Body of pancreas (tissue), 4 donors: Measurements from ENCODE around the gene KRTAP4-5. TPM values are rescaled to one million over a fixed set of nuclear protein-coding genes. Genes with fewer than 3 reads are reported as not detected.
"Not testable (repeated sequence)": the region's sequence is repeated elsewhere in the genome, so short reads cannot be mapped to it uniquely, and the experiment has no call there.

Experiments used
- ATAC-seq: fragments of 150-250 bp; one replicate; pipeline ENCODE4 v1.9.1; 2016
- DNase-seq, 4 donors: peaks; one replicate each; pipeline ENCODE4 v3.0.0-alpha.2; 2019
- H3K27ac ChIP-seq, 4 donors: fragments of 200-600 bp; sonication (generic); 1 replicate in 3 of 4; 2 replicates in 1 of 4; pipeline versions ENCODE4 v1.5.1 to v1.6.1; 2016 to 2019; ENCODE audit warnings: mild to moderate bottlenecking in 1 of 4, mixed read lengths in 1 of 4, moderate library complexity in 1 of 4
- H3K27me3 ChIP-seq, 2 donors: fragments of 200-600 bp; sonication (generic); one replicate each; pipeline ENCODE4 v1.6.0; 2016; ENCODE audit warnings: mild to moderate bottlenecking in 1 of 2
- H3K36me3 ChIP-seq, 2 donors: fragments of 200-600 bp; sonication (generic); replicated peaks in 1 of 2; 2 replicates each; pipeline ENCODE4 v1.5.1; 2016; ENCODE audit warnings: low read depth in 2 of 2; ENCODE audit not compliant: insufficient read depth in 1 of 2
- H3K4me1 ChIP-seq: fragments of 200-600 bp; sonication (generic); one replicate; pipeline ENCODE4 v1.6.0; 2016
- H3K4me3 ChIP-seq, 2 donors: fragments of 200-600 bp; sonication (generic); 1 replicate in 1 of 2; 2 replicates in 1 of 2; pipeline ENCODE4 v1.5.1; 2016 to 2019
- H3K9me3 ChIP-seq, 3 donors: fragments of 200-600 bp; sonication (generic); 1 replicate in 2 of 3; 2 replicates in 1 of 3; pipeline ENCODE4 v1.5.1; 2016
- CTCF ChIP-seq, 7 experiments: fragments of 450-650 bp in 4 of 7; fragments of 200-600 bp in 3 of 7; sonication (generic) in 3 of 7; IDR thresholded peaks; one replicate each; pipeline ENCODE4 v1.5.1; 2016 to 2019; ENCODE audit warnings: antibody characterized with exemption in 7 of 7
- POLR2A ChIP-seq, 3 donors: fragments of 450-650 bp; IDR thresholded peaks; one replicate each; pipeline ENCODE4 v1.6.1; 2016; ENCODE audit warnings: antibody characterized with exemption in 3 of 3, mild to moderate bottlenecking in 2 of 3
- WGBS, 2 donors: methylation state at CpG; one replicate each; pipeline ENCODE4 v1.1.5; 2017; 5-methylcytosine and 5-hydroxymethylcytosine counted together
- intact Hi-C: fragments of 100-400 bp; cut with DNase I; formaldehyde crosslinking; loops from one replicate; pipeline ENCODE4 v1.15.1; 2023
- total RNA-seq, 2 donors: library from RNA; depleted of rRNA; stranded (reverse); fragments of >200 nt; gene quantifications; one replicate each; pipeline ENCODE4 v1.1.0, GENCODE V29; 2016

Gene KRTAP4-5
- total RNA-seq, 2 donors from 2014 or later: not detected

GRCh38 chr17:41126412-41126811, 23.2 kb downstream of the KRTAP4-5 start:
- intact Hi-C loops: no loop called here
- WGBS, 2 donors: 64 to 70% methylated on average over 3 of the region's 3 CpGs
- no peak overlapping the region for H3K4me3 ChIP-seq

GRCh38 chr17:41125064-41125463, 24.6 kb downstream of the KRTAP4-5 start:
- Histone ChIP-seq H3K36me3 (no peaks in the 10 kb centered on the region), H3K9me3 (no peaks in the 10 kb centered on the region), H3K4me3 (no peak overlapping the region), H3K27ac (no peak overlapping the region), H3K27me3 (no peaks in the 10 kb centered on the region), H3K4me1 (no peaks in the 10 kb centered on the region)
- ATAC-seq (no peak), DNase-seq (no peak)
- TF ChIP-seq CTCF (IDR thresholded peaks at IDR 0.05): no peak
- TF ChIP-seq POLR2A (IDR thresholded peaks at IDR 0.05): no peak
- WGBS, 2 donors: 80 to 85% methylated on average over 2 of the region's 2 CpGs
- intact Hi-C loops: no loop called here

More at GRCh38 chr17:41126412-41126811, 23.2 kb downstream of the KRTAP4-5 start:
- Histone ChIP-seq H3K36me3 (no peaks in the 10 kb centered on the region), H3K4me1 (no peaks in the 10 kb centered on the region), H3K27ac (no peak overlapping the region), H3K27me3 (no peaks in the 10 kb centered on the region), H3K9me3 (no peaks in the 10 kb centered on the region)
- DNase-seq: no peak
- no peak for ATAC-seq
- TF ChIP-seq CTCF (IDR thresholded peaks at IDR 0.05) (no peak), POLR2A (IDR thresholded peaks at IDR 0.05) (no peak)

GRCh38 chr17:41123991-41124371, 25.6 kb downstream of the KRTAP4-5 start, which contains the start of gene KRTAP4-12:
Gene KRTAP4-12, minus strand, starts transcription at chr17:41124182. Its CDS starts 60 bp downstream, at chr17:41124122.
- H3K27me3 ChIP-seq, DNase-seq, intact Hi-C loops, H3K9me3 ChIP-seq, H3K4me3 ChIP-seq, H3K36me3 ChIP-seq, H3K4me1 ChIP-seq, H3K27ac ChIP-seq, ATAC-seq: not testable (repeated sequence)
- 68 to 71% methylated on average over 3 of the region's 3 CpGs for WGBS, 2 donors

- H3K4me1 ChIP-seq, DNase-seq, H3K36me3 ChIP-seq, intact Hi-C loops, H3K27me3 ChIP-seq, ATAC-seq, H3K4me3 ChIP-seq, H3K27ac ChIP-seq, H3K9me3 ChIP-seq: not testable (repeated sequence)
- 60 to 74% methylated on average over 8 to 12 of the region's 12 CpGs for WGBS, 2 donors
Observed at GRCh38 chr17:41123292-41123990, 26.2 kb downstream of the KRTAP4-5 start.

- no peak overlapping the region for H3K4me3 ChIP-seq
- no peak for ATAC-seq
- no peaks in the 10 kb centered on the region for H3K36me3 ChIP-seq
- no peak for TF ChIP-seq CTCF (IDR thresholded peaks at IDR 0.05)
- TF ChIP-seq POLR2A (IDR thresholded peaks at IDR 0.05): no peak
- H3K27me3 ChIP-seq: no peaks in the 10 kb centered on the region
- WGBS, 2 donors: 59 to 76% methylated on average over 2 of the region's 2 CpGs
- H3K9me3 ChIP-seq: no peaks in the 10 kb centered on the region
- intact Hi-C loops: no loop called here
- DNase-seq: no peak
- H3K27ac ChIP-seq: no peak overlapping the region
- H3K4me1 ChIP-seq: no peaks in the 10 kb centered on the region
Observed at GRCh38 chr17:41121742-41122141, 27.9 kb downstream of the KRTAP4-5 start.

- H3K9me3 ChIP-seq, DNase-seq, H3K4me1 ChIP-seq, intact Hi-C loops, ATAC-seq, H3K36me3 ChIP-seq, H3K27me3 ChIP-seq, H3K4me3 ChIP-seq, H3K27ac ChIP-seq: not testable (repeated sequence)
- WGBS, 2 donors: 46 to 64% methylated on average over 11 of the region's 11 CpGs
Observed at GRCh38 chr17:41119696-41120690, 29.6 kb downstream of the KRTAP4-5 start.
